ENCODE results near the gene GNA14.

DNA sequence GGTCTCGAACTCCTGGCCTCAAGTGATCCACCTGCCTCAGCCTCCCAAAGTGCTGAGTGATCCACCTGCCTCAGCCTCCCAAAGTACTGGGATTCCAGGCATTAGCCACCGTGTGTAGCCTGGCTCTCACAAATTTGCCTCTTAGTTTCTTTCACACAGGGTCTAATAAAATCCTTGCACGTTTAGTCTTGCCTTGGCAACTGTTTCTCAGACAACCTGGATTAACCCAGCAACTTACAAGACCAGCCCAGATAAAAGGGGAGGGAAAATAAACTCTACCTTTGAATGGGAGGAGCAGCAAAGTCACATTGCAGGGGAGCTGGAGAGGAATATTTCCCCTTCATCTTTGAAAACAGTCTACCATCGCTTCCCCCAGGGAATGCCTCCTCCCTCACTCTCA lies 29.3 kb upstream of the GNA14 start:
- TF ChIP-seq, protein P1, sequence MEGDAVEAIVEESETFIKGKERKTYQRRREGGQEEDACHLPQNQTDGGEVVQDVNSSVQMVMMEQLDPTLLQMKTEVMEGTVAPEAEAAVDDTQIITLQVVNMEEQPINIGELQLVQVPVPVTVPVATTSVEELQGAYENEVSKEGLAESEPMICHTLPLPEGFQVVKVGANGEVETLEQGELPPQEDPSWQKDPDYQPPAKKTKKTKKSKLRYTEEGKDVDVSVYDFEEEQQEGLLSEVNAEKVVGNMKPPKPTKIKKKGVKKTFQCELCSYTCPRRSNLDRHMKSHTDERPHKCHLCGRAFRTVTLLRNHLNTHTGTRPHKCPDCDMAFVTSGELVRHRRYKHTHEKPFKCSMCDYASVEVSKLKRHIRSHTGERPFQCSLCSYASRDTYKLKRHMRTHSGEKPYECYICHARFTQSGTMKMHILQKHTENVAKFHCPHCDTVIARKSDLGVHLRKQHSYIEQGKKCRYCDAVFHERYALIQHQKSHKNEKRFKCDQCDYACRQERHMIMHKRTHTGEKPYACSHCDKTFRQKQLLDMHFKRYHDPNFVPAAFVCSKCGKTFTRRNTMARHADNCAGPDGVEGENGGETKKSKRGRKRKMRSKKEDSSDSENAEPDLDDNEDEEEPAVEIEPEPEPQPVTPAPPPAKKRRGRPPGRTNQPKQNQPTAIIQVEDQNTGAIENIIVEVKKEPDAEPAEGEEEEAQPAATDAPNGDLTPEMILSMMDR (IDR thresholded peaks at IDR 0.05): no peak
- TF ChIP-seq POLR2A (IDR thresholded peaks at IDR 0.05): no peak
